IMR-90 (cell line): ENCODE results near the gene ADD2. TPM values are rescaled to one million over a fixed set of nuclear protein-coding genes. Genes with fewer than 3 reads are reported as not detected.

Source experiments
- ATAC-seq: fragments of 200-7000 bp; cut with Tn5 transposase; 2 replicates; pipeline ENCODE4 v1.9.1; 2020; ENCODE audit warnings: low read depth, mild to moderate bottlenecking, moderate library complexity
- BruUV-seq: library from RNA; stranded (reverse); fragments of 400-500 nt; replicated peaks from 2 replicates; lab custom pipeline; 2021; lab: Mats Ljungman, UMichigan
- CTCF ChIA-PET: fragments of 300-600 bp; formaldehyde crosslinking; extraction: SDS; loops from one replicate; lab custom pipeline; 2021; ENCODE audit warnings: antibody characterized with exemption; lab: Yijun Ruan, JAX
- POLR2A ChIA-PET: fragments of 300-600 bp; sonication (Branson Sonifier 250); formaldehyde crosslinking; loops from one replicate; lab custom pipeline; 2022; ENCODE audit warnings: antibody characterized with exemption; ENCODE audit not compliant: unreplicated experiment; lab: Charles Lee
- DNase-seq: peaks from one replicate; pipeline ENCODE4 v3.0.0; 2013
- H2AFZ ChIP-seq: replicated peaks from 2 replicates; pipeline ENCODE3; 2013; ENCODE audit warnings: low read length, mild to moderate bottlenecking; ENCODE audit not compliant: poor library complexity
- H2AK5ac ChIP-seq: 2 replicates; pipeline ENCODE4 v1.6.1; 2013; ENCODE audit warnings: low read depth, low read length, inconsistent platforms
- H2AK9ac ChIP-seq: replicated peaks from 2 replicates; pipeline ENCODE3; 2013; ENCODE audit warnings: mild to moderate bottlenecking, low read depth, low read length, moderate library complexity; ENCODE audit not compliant: poor library complexity
- H2BK120ac ChIP-seq: 2 replicates; pipeline ENCODE4 v1.6.1; 2013; ENCODE audit warnings: low read depth, low read length, inconsistent platforms
- H2BK15ac ChIP-seq: 3 replicates; pipeline ENCODE4 v1.6.1; 2013; ENCODE audit warnings: low read depth, low read length, inconsistent platforms
- H2BK20ac ChIP-seq: 2 replicates; pipeline ENCODE4 v1.6.1; 2013; ENCODE audit warnings: low read depth, mild to moderate bottlenecking, inconsistent platforms, low read length, moderate library complexity
- H2BK5ac ChIP-seq: 2 replicates; pipeline ENCODE4 v1.6.1; 2013; ENCODE audit warnings: mild to moderate bottlenecking, low read depth, low read length, inconsistent platforms; ENCODE audit not compliant: poor library complexity, severe bottlenecking
- H3K14ac ChIP-seq: replicated peaks from 2 replicates; pipeline ENCODE4 v1.6.1; 2013; ENCODE audit warnings: low read depth, low read length, inconsistent platforms
- H3K18ac ChIP-seq: 2 replicates; pipeline ENCODE4 v1.6.1; 2013; ENCODE audit warnings: low read depth, low read length, control low read depth
- H3K23ac ChIP-seq: 2 replicates; pipeline ENCODE4 v1.6.1; 2013; ENCODE audit warnings: low read depth, low read length, inconsistent platforms
- H3K27ac ChIP-seq: 2 replicates; pipeline ENCODE4 v1.5.1; 2013; ENCODE audit warnings: mild to moderate bottlenecking, control low read depth, low read length; ENCODE audit not compliant: insufficient read depth
- H3K27me3 ChIP-seq: 2 replicates; pipeline ENCODE4 v1.6.1; 2013; ENCODE audit warnings: low read length; ENCODE audit not compliant: control insufficient read depth, insufficient read depth
- H3K36me3 ChIP-seq: 2 replicates; pipeline ENCODE4 v1.6.1; 2013; ENCODE audit warnings: low read length, mixed read lengths; ENCODE audit not compliant: control insufficient read depth, insufficient read depth
- H3K4ac ChIP-seq: 2 replicates; pipeline ENCODE4 v1.6.1; 2013; ENCODE audit warnings: low read depth, low read length, inconsistent platforms
- H3K4me1 ChIP-seq: 2 replicates; pipeline ENCODE4 v1.6.1; 2013; ENCODE audit warnings: low read length, mixed read lengths; ENCODE audit not compliant: control insufficient read depth, insufficient read depth
- H3K4me2 ChIP-seq: 2 replicates; pipeline ENCODE4 v1.6.1; 2013; ENCODE audit warnings: low read depth, mild to moderate bottlenecking, control low read depth, low read length, moderate library complexity
- H3K4me3 ChIP-seq: 2 replicates; pipeline ENCODE4 v1.5.1; 2013; ENCODE audit warnings: low read depth, mild to moderate bottlenecking, control low read depth, low read length, moderate library complexity; ENCODE audit not compliant: insufficient read depth
- H3K56ac ChIP-seq: 2 replicates; pipeline ENCODE4 v1.6.1; 2013; ENCODE audit warnings: low read length, inconsistent platforms; ENCODE audit not compliant: insufficient read depth; ENCODE audit errors: extremely low read depth
- H3K79me1 ChIP-seq, 2 experiments: 2 replicates each; pipeline ENCODE4 v1.6.1; 2013; ENCODE audit warnings: low read length in 2 of 2, inconsistent platforms in 1 of 2, low read depth in 1 of 2
- H3K9ac ChIP-seq: 2 replicates; pipeline ENCODE4 v1.6.1; 2013; ENCODE audit warnings: low read depth, low read length, control low read depth
- H3K9me1 ChIP-seq: 2 replicates; pipeline ENCODE4 v1.6.1; 2013; ENCODE audit warnings: low read length, inconsistent platforms; ENCODE audit not compliant: insufficient read depth
- H3K9me3 ChIP-seq: 2 replicates; pipeline ENCODE4 v1.6.1; 2013; ENCODE audit warnings: low read length; ENCODE audit not compliant: control insufficient read depth, insufficient read depth
- H4K20me1 ChIP-seq: 2 replicates; pipeline ENCODE4 v1.6.1; 2013; ENCODE audit warnings: low read length, inconsistent platforms; ENCODE audit not compliant: insufficient read depth
- H4K5ac ChIP-seq: 2 replicates; pipeline ENCODE4 v1.6.1; 2013; ENCODE audit warnings: mild to moderate bottlenecking, low read depth, low read length, control low read depth
- H4K8ac ChIP-seq, 2 experiments: 2 replicates each; pipeline ENCODE4 v1.6.1; 2013; ENCODE audit warnings: low read depth in 2 of 2, low read length in 2 of 2, control low read depth in 1 of 2, inconsistent platforms in 1 of 2
- H4K91ac ChIP-seq: 2 replicates; pipeline ENCODE4 v1.6.1; 2013; ENCODE audit warnings: low read depth, low read length, inconsistent platforms; ENCODE audit not compliant: insufficient read depth
- MAFK ChIP-seq: IDR thresholded peaks from 2 replicates; pipeline ENCODE4 v1.6.1; 2012; ENCODE audit warnings: low read depth, low read length, improper control_type of control experiment
- POLR2A ChIP-seq: IDR thresholded peaks from 2 replicates; pipeline ENCODE4 v1.6.1; 2012; ENCODE audit warnings: mild to moderate bottlenecking, low read depth, low read length
- RCOR1 ChIP-seq: IDR thresholded peaks from 2 replicates; pipeline ENCODE4 v1.6.1; 2012; ENCODE audit warnings: mild to moderate bottlenecking, low read length, improper control_type of control experiment; ENCODE audit not compliant: insufficient replicate concordance
- RFX5 ChIP-seq: IDR thresholded peaks from 2 replicates; pipeline ENCODE4 v1.8.0; 2012; ENCODE audit warnings: low read depth, mild to moderate bottlenecking, low read length, moderate library complexity
- WGBS, 2 experiments: methylation state at CpG; one replicate each; pipeline versions ENCODE4 v1.1.5 to v1.1.7; 2013; ENCODE audit warnings: missing lambda C conversion rate in 2 of 2; ENCODE audit not compliant: insufficient read length in 1 of 2; ENCODE audit errors: extremely low coverage in 2 of 2; 5-methylcytosine and 5-hydroxymethylcytosine counted together
- dilution Hi-C: fragments of 300-500 bp; cut with HindIII; formaldehyde crosslinking; loops from one replicate; pipeline ENCODE4 v1.14.3; 2018; ENCODE audit warnings: low sequenced_read_pairs; ENCODE audit not compliant: unreplicated experiment
- in situ Hi-C: fragments of 300-500 bp; cut with MboI; formaldehyde crosslinking; loops from 3 replicates; pipeline ENCODE4 v1.14.3; 2019; ENCODE audit warnings: low sequenced_read_pairs, inconsistent platforms, mixed read lengths
- intact Hi-C: fragments of 100-400 bp; cut with micrococcal nuclease; formaldehyde crosslinking; loops from 2 replicates; pipeline ENCODE4 v1.10.0; 2022
- polyA plus RNA-seq, 3 experiments: library from polyadenylated mRNA; depleted of rRNA; stranded (reverse); fragments of >200 nt; gene quantifications; 2 replicates each; pipeline ENCODE4 v1.2.3, GENCODE V29; 2012; ENCODE audit warnings: low replicate concordance in 1 of 3
- total RNA-seq: library from RNA; depleted of rRNA; stranded (reverse); fragments of >200 nt; gene quantifications from 2 replicates; pipeline ENCODE4 v1.2.3, GENCODE V29; 2012

The ADD2 gene
- total and polyA plus RNA-seq, 2 of the 4 experiments (the other 2 are of a cell fraction) = not detected

- ChIA-PET CTCF (no interaction called here), POLR2A (no interaction called here)
- Histone ChIP-seq H2BK20ac (no peak overlapping the region), H3K4me2 (no peak overlapping the region), H2BK5ac (no peak overlapping the region), H2BK120ac (no peak overlapping the region), H3K9me1 (no peaks in the 10 kb centered on the region), H3K14ac (no peak overlapping the region), H4K20me1 (no peaks in the 10 kb centered on the region), H3K4me3 (no peak overlapping the region), H3K27ac (no peak overlapping the region), H3K23ac (no peak overlapping the region), H4K5ac (no peak overlapping the region), H2AK9ac (no peak overlapping the region), H3K18ac (no peak overlapping the region), H3K9me3 (no peaks in the 10 kb centered on the region), H4K8ac (no peak overlapping the region), H2AK5ac (no peak overlapping the region), H3K56ac (no peak overlapping the region), H3K4ac (no peak overlapping the region), H4K91ac (no peak overlapping the region), H3K9ac (no peak overlapping the region), H2BK15ac (no peak overlapping the region), H3K27me3 (peaks cover 13% of the 10 kb centered on the region), H2AFZ (no peak overlapping the region), H3K79me1 (no peaks in the 10 kb centered on the region), H3K4me1 (no peaks in the 10 kb centered on the region), H3K36me3 (no peaks in the 10 kb centered on the region)
- in situ Hi-C loops (no loop called here), intact Hi-C loops (no loop called here), dilution Hi-C loops (no loop called here)
- TF ChIP-seq RCOR1 = no peak
- TF ChIP-seq MAFK = no peak
- TF ChIP-seq RFX5 = no peak
- TF ChIP-seq POLR2A = no peak
- WGBS, 2 experiments = no CpG with 5 or more reads among the region's 4 CpGs
- ATAC-seq (no peak), DNase-seq (no peak)
- BruUV-seq = no TSS peak
These were observed 27.4 kb upstream of the ADD2 start for GRCh38 chr2:70795164-70795995.
